Hepatocyte (in vitro differentiated cells): ENCODE measurements around the gene STK39.

ENCODE experiments used
- EZH2 ChIP-seq: fragments of 200-600 bp; sonication (generic); IDR thresholded peaks from 2 replicates; pipeline ENCODE4 v1.6.1; 2016; ENCODE audit warnings: antibody characterized with exemption, mild to moderate bottlenecking, borderline replicate concordance
- TF ChIP-seq, protein P1 (sequence below): fragments of 200-600 bp; sonication (generic); IDR thresholded peaks from 2 replicates; pipeline ENCODE4 v1.5.1; 2016; ENCODE audit warnings: antibody characterized with exemption, mild to moderate bottlenecking; ENCODE audit not compliant: poor library complexity

DNA sequence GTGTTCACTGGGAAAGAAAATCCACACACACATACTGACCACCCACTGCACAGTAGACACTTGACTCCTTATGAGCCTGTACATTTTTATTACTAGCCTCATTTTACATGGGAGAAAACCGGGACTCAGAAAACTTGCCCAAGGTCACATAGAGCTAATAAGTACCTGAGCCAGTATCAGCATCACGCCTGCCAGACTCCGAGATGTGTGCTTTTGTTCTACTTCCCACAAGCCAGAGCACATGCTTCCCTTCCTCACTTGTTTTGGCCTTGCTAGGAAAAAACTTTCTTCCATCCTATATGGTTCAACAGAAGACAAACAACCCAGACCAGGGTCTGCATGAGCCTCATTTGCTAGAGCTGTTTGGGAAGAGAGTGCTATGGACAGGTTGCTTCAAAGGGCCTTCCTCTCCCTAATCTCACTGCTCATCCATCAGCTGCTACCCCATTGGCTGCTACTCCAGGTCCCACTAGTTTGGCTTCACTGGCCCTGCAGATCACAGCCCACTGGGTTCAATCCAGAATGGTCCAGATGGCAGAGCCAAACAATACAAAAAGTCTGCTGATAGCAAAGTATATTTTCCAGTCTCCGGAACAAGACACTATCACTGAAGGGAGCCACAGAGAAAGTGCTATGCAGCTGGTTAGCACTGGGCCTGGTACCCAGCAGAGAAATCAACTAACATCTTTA lies 63.9 kb downstream of the STK39 start:
- TF ChIP-seq EZH2: no peak
- TF ChIP-seq, protein P1, sequence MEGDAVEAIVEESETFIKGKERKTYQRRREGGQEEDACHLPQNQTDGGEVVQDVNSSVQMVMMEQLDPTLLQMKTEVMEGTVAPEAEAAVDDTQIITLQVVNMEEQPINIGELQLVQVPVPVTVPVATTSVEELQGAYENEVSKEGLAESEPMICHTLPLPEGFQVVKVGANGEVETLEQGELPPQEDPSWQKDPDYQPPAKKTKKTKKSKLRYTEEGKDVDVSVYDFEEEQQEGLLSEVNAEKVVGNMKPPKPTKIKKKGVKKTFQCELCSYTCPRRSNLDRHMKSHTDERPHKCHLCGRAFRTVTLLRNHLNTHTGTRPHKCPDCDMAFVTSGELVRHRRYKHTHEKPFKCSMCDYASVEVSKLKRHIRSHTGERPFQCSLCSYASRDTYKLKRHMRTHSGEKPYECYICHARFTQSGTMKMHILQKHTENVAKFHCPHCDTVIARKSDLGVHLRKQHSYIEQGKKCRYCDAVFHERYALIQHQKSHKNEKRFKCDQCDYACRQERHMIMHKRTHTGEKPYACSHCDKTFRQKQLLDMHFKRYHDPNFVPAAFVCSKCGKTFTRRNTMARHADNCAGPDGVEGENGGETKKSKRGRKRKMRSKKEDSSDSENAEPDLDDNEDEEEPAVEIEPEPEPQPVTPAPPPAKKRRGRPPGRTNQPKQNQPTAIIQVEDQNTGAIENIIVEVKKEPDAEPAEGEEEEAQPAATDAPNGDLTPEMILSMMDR: no peak
